ENCODE measurements around the gene PLP2. TPM values are rescaled to one million over a fixed set of nuclear protein-coding genes. Genes with fewer than 3 reads are reported as not detected.

Gene PLP2
- total RNA-seq, 1 donor from 2014 or later: 37.8 TPM

GRCh38 chrX:49161632-49162031 lies 10.1 kb upstream of the PLP2 start:
- TF ChIP-seq CTCF (IDR thresholded peaks at IDR 0.05; ENCODE audit: unreplicated experiment): no peak
- DNase-seq (ENCODE audit: low spot score in 2 of 2, unreplicated experiment in 2 of 2): no peak
- no peak overlapping the region for H3K4me3 Mint-ChIP-seq
- no peaks in the 10 kb centered on the region for H3K27me3 Mint-ChIP-seq (ENCODE audit: low read depth)
- H3K9me3 Mint-ChIP-seq: peaks cover 3% of the 10 kb centered on the region
- H3K27ac Mint-ChIP-seq: no peak overlapping the region
- H3K36me3 Mint-ChIP-seq: no peaks in the 10 kb centered on the region
- H3K4me1 Mint-ChIP-seq: peaks cover 8% of the 10 kb centered on the region

GRCh38 chrX:49162620-49163019 lies 9.1 kb upstream of the PLP2 start, which contains the start of gene MAGIX:
MAGIX (plus strand) TSS chrX:49162758; CDS start chrX:49162890, 132 bp downstream.
- Mint-ChIP-seq H3K36me3 (no peaks in the 10 kb centered on the region), H3K4me3 (peak within 1 kb of the TSS; percentile 75), H3K4me1 (peaks cover 16% of the 10 kb centered on the region), H3K9me3 (peaks cover 3% of the 10 kb centered on the region), H3K27me3 (ENCODE audit: low read depth) (no peaks in the 10 kb centered on the region), H3K27ac (peak within 1 kb of the TSS; percentile 91)
- DNase-seq (ENCODE audit: low spot score in 2 of 2, unreplicated experiment in 2 of 2): no peak
- no peak for TF ChIP-seq CTCF (IDR thresholded peaks at IDR 0.05; ENCODE audit: unreplicated experiment)

- Mint-ChIP-seq H3K9me3 (peaks cover 3% of the 10 kb centered on the region), H3K27me3 (ENCODE audit: low read depth) (no peaks in the 10 kb centered on the region), H3K36me3 (no peaks in the 10 kb centered on the region), H3K4me1 (peaks cover 17% of the 10 kb centered on the region), H3K4me3 (peak overlapping the region; percentile 75), H3K27ac (peak overlapping the region; percentile 91)
- peak; percentile 76 for TF ChIP-seq CTCF (IDR thresholded peaks at IDR 0.05; ENCODE audit: unreplicated experiment)
- peak; percentile 67 to 80 for DNase-seq (ENCODE audit: low spot score in 2 of 2, unreplicated experiment in 2 of 2)
These were observed 7.9 kb upstream of the PLP2 start for GRCh38 chrX:49163555-49164419.

GRCh38 chrX:49164589-49165360 lies 6.9 kb upstream of the PLP2 start:
- TF ChIP-seq CTCF (IDR thresholded peaks at IDR 0.05; ENCODE audit: unreplicated experiment): no peak
- DNase-seq (ENCODE audit: low spot score in 2 of 2, unreplicated experiment in 2 of 2): no peak
- Mint-ChIP-seq H3K36me3 (no peaks in the 10 kb centered on the region), H3K27me3 (ENCODE audit: low read depth) (no peaks in the 10 kb centered on the region), H3K9me3 (peaks cover 3% of the 10 kb centered on the region), H3K4me3 (peak overlapping the region; percentile 75), H3K4me1 (peaks cover 17% of the 10 kb centered on the region), H3K27ac (peak overlapping the region; percentile 85)

- no peak for TF ChIP-seq CTCF (IDR thresholded peaks at IDR 0.05; ENCODE audit: unreplicated experiment)
- peaks cover 3% of the 10 kb centered on the region for H3K9me3 Mint-ChIP-seq
- H3K36me3 Mint-ChIP-seq: no peaks in the 10 kb centered on the region
- H3K4me3 Mint-ChIP-seq: peak overlapping the region; percentile 60
- H3K4me1 Mint-ChIP-seq: peaks cover 17% of the 10 kb centered on the region
- H3K27me3 Mint-ChIP-seq (ENCODE audit: low read depth): peaks cover 1% of the 10 kb centered on the region
- H3K27ac Mint-ChIP-seq: peak overlapping the region; percentile 89
- DNase-seq (ENCODE audit: low spot score in 2 of 2, unreplicated experiment in 2 of 2): peak; percentile 47 to 72
These were observed 5.5 kb upstream of the PLP2 start for GRCh38 chrX:49165901-49166881.

Data from mesothelial cell of epicardium (in vitro differentiated cells).